Measurements from ENCODE around the gene WDR87. TPM values are rescaled to one million over a fixed set of nuclear protein-coding genes. Genes with fewer than 3 reads are reported as not detected.
"Not testable (repeated sequence)": the region's sequence is repeated elsewhere in the genome, so short reads cannot be mapped to it uniquely, and the experiment has no call there.

WDR87 gene
- total RNA-seq, 1 donor from 2014 or later, result not detected

DNA sequence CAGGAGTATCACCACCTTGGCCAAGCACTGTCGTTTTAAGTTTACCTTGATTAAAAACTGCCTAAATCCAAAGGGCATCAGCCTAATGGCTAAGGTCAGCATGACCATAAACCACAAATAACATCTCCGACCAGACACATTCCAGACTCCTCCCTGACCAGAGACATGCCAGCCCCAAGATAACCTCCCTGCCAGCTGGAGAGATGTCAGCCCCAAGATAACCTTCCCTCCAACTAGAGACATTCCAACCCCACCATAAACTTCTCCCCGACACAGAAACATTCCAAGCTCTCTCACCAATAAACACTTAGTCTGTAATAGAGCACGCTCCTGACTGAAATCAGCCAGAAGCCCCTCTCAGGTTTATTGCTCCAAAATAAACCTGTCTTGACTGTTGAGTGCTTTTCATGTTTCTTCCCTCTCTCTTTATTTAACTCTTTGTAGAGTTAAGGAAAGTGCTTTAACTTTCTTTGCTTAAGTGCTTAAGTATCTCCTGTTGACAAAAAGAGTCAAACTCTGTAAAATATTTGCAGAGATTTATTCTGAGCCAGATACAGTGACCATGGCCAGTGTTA, 36.5 kb downstream of the WDR87 start:
- TF ChIP-seq, protein P1, sequence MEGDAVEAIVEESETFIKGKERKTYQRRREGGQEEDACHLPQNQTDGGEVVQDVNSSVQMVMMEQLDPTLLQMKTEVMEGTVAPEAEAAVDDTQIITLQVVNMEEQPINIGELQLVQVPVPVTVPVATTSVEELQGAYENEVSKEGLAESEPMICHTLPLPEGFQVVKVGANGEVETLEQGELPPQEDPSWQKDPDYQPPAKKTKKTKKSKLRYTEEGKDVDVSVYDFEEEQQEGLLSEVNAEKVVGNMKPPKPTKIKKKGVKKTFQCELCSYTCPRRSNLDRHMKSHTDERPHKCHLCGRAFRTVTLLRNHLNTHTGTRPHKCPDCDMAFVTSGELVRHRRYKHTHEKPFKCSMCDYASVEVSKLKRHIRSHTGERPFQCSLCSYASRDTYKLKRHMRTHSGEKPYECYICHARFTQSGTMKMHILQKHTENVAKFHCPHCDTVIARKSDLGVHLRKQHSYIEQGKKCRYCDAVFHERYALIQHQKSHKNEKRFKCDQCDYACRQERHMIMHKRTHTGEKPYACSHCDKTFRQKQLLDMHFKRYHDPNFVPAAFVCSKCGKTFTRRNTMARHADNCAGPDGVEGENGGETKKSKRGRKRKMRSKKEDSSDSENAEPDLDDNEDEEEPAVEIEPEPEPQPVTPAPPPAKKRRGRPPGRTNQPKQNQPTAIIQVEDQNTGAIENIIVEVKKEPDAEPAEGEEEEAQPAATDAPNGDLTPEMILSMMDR (IDR thresholded peaks at IDR 0.05; ENCODE audit: insufficient read depth, low read length, poor library complexity, severe bottlenecking), result no peak
- H3K27me3 ChIP-seq (ENCODE audit: control insufficient read depth, insufficient read depth, low read length), result no peaks in the 10 kb centered on the region
- DNase-seq (ENCODE audit: low read depth), result no peak
- no peaks in the 10 kb centered on the region for H3K36me3 ChIP-seq (ENCODE audit: control insufficient read depth, insufficient read depth, low read length)
- no peak overlapping the region for H3K4me3 ChIP-seq (ENCODE audit: low read depth, low read length)

DNA sequence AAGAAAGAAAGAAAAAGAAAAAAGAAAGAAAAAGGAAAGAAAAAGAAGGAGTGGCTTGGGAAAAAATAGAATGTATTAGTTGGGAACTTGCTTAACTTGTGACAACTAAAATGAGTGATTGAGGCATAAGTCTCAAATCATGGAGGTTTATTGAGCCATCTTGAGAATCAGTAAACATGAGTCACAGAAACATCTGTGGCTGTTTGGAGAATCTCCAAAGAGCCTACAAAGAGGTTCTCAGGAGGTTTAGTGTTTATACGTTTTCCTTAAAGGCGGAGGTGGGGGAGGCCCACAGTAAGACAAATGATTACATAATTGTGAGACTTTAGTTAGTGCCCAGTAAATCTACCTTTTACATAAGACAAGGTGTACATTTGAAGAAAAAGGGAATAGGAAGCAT, 38.6 kb downstream of the WDR87 start:
- Histone ChIP-seq H3K4me3 (ENCODE audit: low read depth, low read length) (no peak overlapping the region), H3K27me3 (ENCODE audit: control insufficient read depth, insufficient read depth, low read length) (no peaks in the 10 kb centered on the region), H3K36me3 (ENCODE audit: control insufficient read depth, insufficient read depth, low read length) (no peaks in the 10 kb centered on the region)
- no peak for DNase-seq (ENCODE audit: low read depth)
- TF ChIP-seq, protein P1 (IDR thresholded peaks at IDR 0.05; ENCODE audit: insufficient read depth, low read length, poor library complexity, severe bottlenecking), result no peak

DNA sequence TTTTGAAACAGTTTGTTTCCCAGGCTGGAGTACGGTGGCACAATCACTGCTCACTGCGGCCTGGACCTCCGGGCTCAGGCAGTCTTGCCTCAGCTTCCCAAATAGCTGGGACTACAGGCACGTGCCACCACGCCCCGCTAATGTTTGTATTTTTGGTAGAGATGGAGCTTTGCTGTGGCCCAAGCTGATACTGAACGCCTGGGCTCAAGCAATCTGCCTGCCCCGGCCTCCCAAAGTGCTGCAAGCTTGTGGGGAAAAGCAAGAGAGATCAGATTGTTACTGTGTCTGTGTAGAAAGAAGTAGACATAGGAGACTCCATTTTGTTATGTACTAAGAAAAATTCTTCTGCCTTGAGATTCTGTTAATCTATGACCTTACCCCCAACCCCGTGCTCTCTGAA, 40.5 kb downstream of the WDR87 start:
- H3K36me3 ChIP-seq (ENCODE audit: control insufficient read depth, insufficient read depth, low read length); H3K4me3 ChIP-seq (ENCODE audit: low read depth, low read length); DNase-seq (ENCODE audit: low read depth); H3K27me3 ChIP-seq (ENCODE audit: control insufficient read depth, insufficient read depth, low read length): not testable (repeated sequence)

DNA sequence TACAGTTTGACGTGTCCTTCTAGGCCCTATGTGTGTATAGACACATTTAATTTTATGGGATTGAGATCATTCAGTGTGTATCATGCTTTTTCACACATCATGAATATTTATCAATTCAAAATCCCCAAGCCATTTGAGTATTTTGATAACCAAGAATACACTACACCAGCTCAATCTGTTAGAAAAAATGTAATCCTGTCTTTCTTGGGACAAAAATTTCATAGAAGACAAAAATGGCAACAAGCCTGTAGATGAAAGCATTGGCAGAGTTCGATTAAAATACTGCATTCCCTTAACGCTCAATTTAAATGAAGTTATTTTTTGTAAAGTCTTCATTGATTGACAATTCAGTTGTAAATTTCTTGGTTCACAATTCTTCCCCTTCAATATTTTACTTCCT, 41.9 kb downstream of the WDR87 start:
- H3K36me3 ChIP-seq (ENCODE audit: control insufficient read depth, insufficient read depth, low read length), result no peaks in the 10 kb centered on the region
- H3K27me3 ChIP-seq (ENCODE audit: control insufficient read depth, insufficient read depth, low read length), result no peaks in the 10 kb centered on the region
- DNase-seq (ENCODE audit: low read depth), result no peak
- TF ChIP-seq, protein P1 (IDR thresholded peaks at IDR 0.05; ENCODE audit: insufficient read depth, low read length, poor library complexity, severe bottlenecking), result no peak
- H3K4me3 ChIP-seq (ENCODE audit: low read depth, low read length), result no peak overlapping the region

DNA sequence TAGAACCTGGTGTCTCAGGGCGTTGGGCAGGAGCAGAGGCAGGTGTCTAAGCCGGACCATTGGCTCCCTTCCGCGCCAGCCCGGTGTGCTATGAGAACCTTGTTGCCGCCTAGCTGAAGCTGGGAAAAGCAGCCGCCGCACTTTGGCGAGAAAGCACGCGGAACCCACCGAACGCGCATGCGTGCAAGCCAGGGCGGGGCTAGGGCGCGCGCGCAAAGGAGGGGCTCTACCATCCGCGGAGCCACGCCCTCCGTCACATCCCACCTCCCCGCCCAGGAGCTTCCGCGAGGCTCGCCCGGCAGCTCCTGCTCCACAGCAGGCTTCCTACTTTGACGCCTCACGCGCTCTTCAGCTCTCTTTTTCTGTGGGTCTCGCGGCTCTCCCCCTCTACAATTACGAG, 51.3 kb downstream of the WDR87 start:
- DNase-seq (ENCODE audit: low read depth), result no peak
- H3K4me3 ChIP-seq (ENCODE audit: low read depth, low read length), result no peak overlapping the region
- TF ChIP-seq, protein P1 (IDR thresholded peaks at IDR 0.05; ENCODE audit: insufficient read depth, low read length, poor library complexity, severe bottlenecking), result no peak
- H3K36me3 ChIP-seq (ENCODE audit: control insufficient read depth, insufficient read depth, low read length), result no peaks in the 10 kb centered on the region
- H3K27me3 ChIP-seq (ENCODE audit: control insufficient read depth, insufficient read depth, low read length), result peaks cover 8% of the 10 kb centered on the region

DNA sequence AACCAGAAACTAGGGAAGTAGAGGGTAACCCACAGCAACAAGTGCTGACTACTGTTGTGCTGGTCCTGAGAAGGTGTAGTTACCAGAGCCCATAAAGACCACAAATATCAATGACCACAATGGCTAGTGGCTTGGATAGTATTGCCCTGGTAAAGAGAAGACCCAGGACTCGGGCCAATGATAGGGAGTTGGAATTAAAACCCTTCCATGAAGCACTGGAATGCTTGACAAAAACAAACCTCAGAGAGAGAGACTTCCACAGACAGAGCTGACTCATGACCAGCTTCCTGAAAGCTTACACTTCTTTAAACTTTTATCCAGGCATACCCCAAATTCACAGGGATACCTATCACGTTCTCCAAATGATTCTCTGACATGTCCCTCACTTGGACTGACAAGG, 60.5 kb downstream of the WDR87 start:
- no peaks in the 10 kb centered on the region for H3K27me3 ChIP-seq (ENCODE audit: control insufficient read depth, insufficient read depth, low read length)

More for the DNA sequence above, 60.5 kb downstream of the WDR87 start:
- Histone ChIP-seq H3K4me3 (ENCODE audit: low read depth, low read length) (no peak overlapping the region), H3K36me3 (ENCODE audit: control insufficient read depth, insufficient read depth, low read length) (no peaks in the 10 kb centered on the region)
- TF ChIP-seq, protein P1 (IDR thresholded peaks at IDR 0.05; ENCODE audit: insufficient read depth, low read length, poor library complexity, severe bottlenecking), result no peak
- no peak for DNase-seq (ENCODE audit: low read depth)

Other genes starting within 250 kb of the WDR87 start
- gene ZNF607, start 186.8 kb downstream of the WDR87 start, total RNA-seq, result 3.9 and 5.3 TPM in 2 replicates
- 3.1 and 14.1 TPM in 2 replicates for gene ZNF573, start 127.0 kb downstream of the WDR87 start, total RNA-seq
- 40.4 and 46.8 TPM in 2 replicates for gene SIPA1L3, start 614 bp upstream of the WDR87 start, total RNA-seq

Data from kidney epithelial cell (primary cell).